Psoas muscle (tissue), 8 donors: ENCODE data around the gene CACNA1B. TPM values are rescaled to one million over a fixed set of nuclear protein-coding genes. Genes with fewer than 3 reads are reported as not detected.
A peak's percentile ranks its signal among the peaks of the same experiment; 100 is the strongest.
"Not testable (repeated sequence)": the region's sequence is repeated elsewhere in the genome, so short reads cannot be mapped to it uniquely, and the experiment has no call there.

Experiments used
- ATAC-seq, 4 donors: fragments of 200-7000 bp; cut with Tn5 transposase; one replicate each; pipeline ENCODE4 v1.9.1; 2020; ENCODE audit warnings: moderate library complexity in 3 of 4, mild to moderate bottlenecking in 2 of 4
- DNase-seq, 2 donors: peaks; one replicate each; pipeline ENCODE4 v3.0.0-alpha.2; 2020
- H3K27ac ChIP-seq: fragments of 200-600 bp; one replicate; pipeline ENCODE4 v1.8.0; 2022
- H3K27me3 ChIP-seq, 3 donors: fragments of 200-600 bp in 1 of 3; one replicate each; pipeline versions ENCODE4 v1.6.1 to v1.8.0; 2013 to 2022; ENCODE audit warnings: low read length in 2 of 3, mild to moderate bottlenecking in 2 of 3, moderate library complexity in 1 of 3; ENCODE audit not compliant: insufficient read depth in 3 of 3
- H3K36me3 ChIP-seq, 2 donors: fragments of 200-600 bp in 1 of 2; one replicate each; pipeline versions ENCODE4 v1.6.1 to v1.8.0; 2013 to 2022; ENCODE audit warnings: low read depth in 1 of 2, mild to moderate bottlenecking in 1 of 2, moderate library complexity in 1 of 2; ENCODE audit not compliant: insufficient read depth in 1 of 2
- H3K4me1 ChIP-seq: fragments of 200-600 bp; one replicate; pipeline ENCODE4 v1.8.0; 2022
- H3K4me3 ChIP-seq: fragments of 200-600 bp; one replicate; pipeline ENCODE4 v1.8.0; 2022; ENCODE audit warnings: mild to moderate bottlenecking
- H3K9me3 ChIP-seq: fragments of 200-600 bp; one replicate; pipeline ENCODE4 v1.8.0; 2022
- WGBS, 3 donors: extraction: QIAGEN DNeasy Blood & Tissue Kit; methylation state at CpG; one replicate each; pipeline versions ENCODE4 v1.1.6 to v1.1.7; 2013; 5-methylcytosine and 5-hydroxymethylcytosine counted together
- intact Hi-C, 2 donors: fragments of 100-400 bp; cut with DNase I; formaldehyde crosslinking; loops; one replicate each; pipeline versions ENCODE4 v1.11.0 to v1.14.2; 2022
- polyA plus RNA-seq, 3 donors: library from polyadenylated mRNA; stranded (reverse); fragments of 200-250 nt; gene quantifications; one replicate each; pipeline ENCODE4 v1.2.3, GENCODE V29; 2013
- total RNA-seq, 4 donors: library from RNA; stranded (reverse); fragmentation: NEBNext Ultra II Directional in 2 of 4; extraction: Animal tissue kit (Norgen Biotek cat#: 25700) in 2 of 4; gene quantifications; one replicate each; pipeline versions ENCODE4 v1.2.1 to v1.2.4, GENCODE V29; 2021 to 2023
- donor health status: healthy with polysubstance abuse.
- donor health status: DM: no; HTN: no; CAD: no; lungs with moderate emphysema.
- donor health status: Bipolar disorder and iron deficiency.
- donor health status: healthy.
- donor health status: DM: yes; HTN: yes; CAD: no.
- donor health status: DM: no; HTN: no; CAD: no.
- donor health status: DM: no; HTN: no; CAD: no.
- donor health status: DM: yes; HTN: yes; CAD: no.

The CACNA1B gene
- total and polyA plus RNA-seq, 7 donors: 0.01 to 0.02 TPM; not detected in 5

GRCh38 chr9:138140980-138141379 lies 263.4 kb downstream of the CACNA1B start:
- H3K4me3 ChIP-seq, ATAC-seq, H3K9me3 ChIP-seq, DNase-seq, intact Hi-C loops, H3K27ac ChIP-seq, H3K27me3 ChIP-seq, H3K36me3 ChIP-seq, H3K4me1 ChIP-seq: not testable (repeated sequence)
- 84 to 88% (median 85%) methylated on average over 13 to 15 of the region's 15 CpGs for WGBS, 3 donors

DNA sequence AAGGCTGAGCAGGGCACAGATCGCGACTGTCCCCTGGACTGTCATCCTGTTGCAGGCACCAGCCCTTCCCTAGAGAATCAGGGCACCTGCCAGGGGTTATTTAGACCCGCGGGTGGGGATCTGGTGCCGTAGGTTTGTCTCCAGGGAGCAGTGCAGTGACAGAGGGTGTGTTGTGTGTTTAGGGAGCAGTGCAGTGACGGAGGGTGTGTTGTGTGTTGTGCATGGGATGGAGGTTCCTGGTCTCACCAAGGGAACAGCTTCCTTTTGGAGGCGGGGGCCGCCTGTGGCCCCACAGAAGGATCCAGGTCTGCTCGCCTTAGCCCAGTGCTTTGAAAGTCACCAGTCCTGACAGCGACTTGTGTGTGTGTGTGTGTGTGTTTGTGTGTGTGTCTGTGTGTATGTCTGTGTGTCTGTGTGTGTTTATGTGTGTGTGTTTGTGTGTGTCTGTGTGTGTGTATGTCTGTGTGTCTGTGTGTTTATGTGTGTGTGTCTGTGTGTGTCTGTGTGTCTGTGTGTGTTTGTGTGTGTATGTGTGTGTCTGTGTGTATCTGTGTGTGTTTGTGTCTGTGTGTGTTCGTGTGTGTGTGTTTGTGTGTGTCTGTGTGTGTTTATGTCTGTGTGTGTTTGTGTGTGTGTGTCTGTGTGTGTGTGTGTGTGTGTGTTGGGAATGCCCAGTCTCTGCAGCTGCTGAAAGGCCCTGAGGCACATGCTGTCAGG lies 265.1 kb downstream of the CACNA1B start:
- intact Hi-C loops, H3K27me3 ChIP-seq, H3K27ac ChIP-seq, ATAC-seq, H3K36me3 ChIP-seq, H3K4me1 ChIP-seq, H3K4me3 ChIP-seq, H3K9me3 ChIP-seq: not testable (repeated sequence)
- DNase-seq: peak in 1 of 2 donors; percentile 17
- 73 to 82% (median 74%) methylated on average over 10 to 11 of the region's 11 CpGs for WGBS, 3 donors

DNA sequence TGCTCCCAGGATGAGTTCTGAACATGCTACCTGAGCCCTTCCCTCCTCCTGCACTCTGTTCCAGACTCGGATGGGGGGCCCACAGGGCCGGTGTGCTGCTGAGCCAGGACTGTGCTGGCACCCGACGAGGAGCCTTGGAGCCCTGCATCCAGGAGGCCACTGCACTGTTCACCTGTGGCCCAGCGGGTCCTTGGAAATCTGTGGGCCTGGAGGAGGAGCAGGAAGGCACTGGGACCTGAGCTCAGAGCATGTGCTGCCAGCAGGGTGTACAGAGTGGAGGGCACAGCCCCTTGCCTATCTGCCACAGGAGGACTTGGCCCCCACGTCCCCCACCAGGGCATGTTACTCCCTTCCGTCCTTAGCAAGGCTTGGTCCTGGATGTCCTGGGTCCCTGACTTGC lies 265.9 kb downstream of the CACNA1B start:
- H3K4me1 ChIP-seq, H3K9me3 ChIP-seq, H3K36me3 ChIP-seq, H3K27me3 ChIP-seq, H3K4me3 ChIP-seq, H3K27ac ChIP-seq, intact Hi-C loops: not testable (repeated sequence)
- WGBS, 3 donors: 68 to 80% (median 72%) methylated on average over 6 to 7 of the region's 7 CpGs
- DNase-seq (peak in 1 of 2 donors; percentile 28), ATAC-seq (peak in 1 of 4 donors; percentile 13)

GRCh38 chr9:138147556-138147955 lies 270.0 kb downstream of the CACNA1B start:
- H3K27ac ChIP-seq, intact Hi-C loops, H3K36me3 ChIP-seq, ATAC-seq, H3K4me3 ChIP-seq, H3K9me3 ChIP-seq, H3K4me1 ChIP-seq: not testable (repeated sequence)
- peak in 1 of 2 donors; percentile 67 for DNase-seq
- H3K27me3 ChIP-seq: peaks cover 0 to 19% (median 4%) of the 10 kb centered on the region in 3 donors
- WGBS, 3 donors: 10 to 25% (median 19%) methylated on average over 1 to 29 of the region's 34 CpGs

DNA sequence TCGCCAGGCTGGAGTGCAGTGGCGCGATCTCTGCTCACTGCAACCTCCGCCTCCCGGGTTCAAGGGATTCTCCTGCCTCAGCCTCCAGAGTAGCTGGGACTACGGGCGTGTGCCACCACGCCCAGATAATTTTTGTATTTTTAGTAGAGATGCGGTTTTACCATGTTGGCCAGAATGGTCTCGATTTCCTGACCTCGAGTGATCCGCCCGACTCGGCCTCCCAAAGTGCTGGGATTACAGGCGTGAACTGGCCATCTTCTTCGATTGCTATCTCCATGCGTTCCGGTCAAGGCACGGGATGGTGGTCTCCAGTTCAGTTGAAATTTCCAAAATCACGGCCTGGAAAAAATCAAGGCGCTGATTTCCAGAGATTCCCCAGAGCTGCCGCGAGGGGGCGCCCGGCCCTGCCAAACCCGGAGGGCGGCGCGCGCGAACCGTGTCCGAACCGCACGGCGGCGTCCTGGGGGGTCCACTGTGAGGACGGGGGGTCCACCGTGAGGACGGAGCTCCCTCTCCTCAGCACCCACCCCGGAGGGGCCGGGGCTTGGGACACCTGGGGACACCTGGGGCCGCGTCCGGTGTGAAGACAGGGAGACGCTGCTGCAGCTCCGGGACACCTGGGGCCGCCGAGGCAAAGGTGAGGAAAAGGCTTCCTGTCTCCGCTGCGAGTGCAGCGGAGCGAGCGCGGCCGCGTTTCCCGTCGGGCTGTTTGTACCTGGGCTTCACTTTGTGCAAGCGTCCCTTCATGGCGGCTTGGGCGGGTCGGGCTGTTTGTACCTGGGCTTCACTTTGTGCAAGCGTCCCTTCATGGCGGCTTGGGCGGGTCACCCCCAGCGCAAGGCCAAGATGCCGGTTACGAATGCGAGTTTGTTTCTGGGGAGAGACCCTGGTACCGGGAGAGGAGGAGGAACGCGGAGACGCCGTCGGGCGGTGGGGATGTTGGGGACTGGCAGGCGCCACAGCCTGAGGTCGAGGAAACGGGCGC lies 272.4 kb downstream of the CACNA1B start:
- Histone ChIP-seq H3K4me3 (peak overlapping the region; percentile 43), H3K27me3 (peaks cover 0 to 24% (median 4%) of the 10 kb centered on the region in 3 donors)
- WGBS, 3 donors: 14 to 25% (median 14%) methylated on average over 74 to 78 of the region's 81 CpGs
- intact Hi-C loops, DNase-seq, H3K36me3 ChIP-seq, H3K4me1 ChIP-seq, H3K9me3 ChIP-seq, H3K27ac ChIP-seq: not testable (repeated sequence)
- ATAC-seq: peak in 1 of 4 donors; percentile 49

GRCh38 chr9:138155788-138156187 lies 278.2 kb downstream of the CACNA1B start:
- H3K36me3 ChIP-seq, DNase-seq, H3K4me3 ChIP-seq, H3K27me3 ChIP-seq, intact Hi-C loops, H3K9me3 ChIP-seq, H3K27ac ChIP-seq, H3K4me1 ChIP-seq, ATAC-seq: not testable (repeated sequence)
- 71 to 86% (median 84%) methylated on average over 5 of the region's 5 CpGs for WGBS, 3 donors

- H3K27ac ChIP-seq, ATAC-seq, H3K27me3 ChIP-seq, H3K4me1 ChIP-seq, H3K36me3 ChIP-seq, H3K9me3 ChIP-seq, H3K4me3 ChIP-seq, intact Hi-C loops, DNase-seq: not testable (repeated sequence)
- 0 to 13% (median 4%) methylated on average over 1 of the region's 1 CpG for WGBS, 3 donors
Observed at GRCh38 chr9:138166793-138167192, 289.2 kb downstream of the CACNA1B start.
